ENCODE data around the gene ATP5F1C.
"Not testable (repeated sequence)": the region's sequence is repeated elsewhere in the genome, so short reads cannot be mapped to it uniquely, and the experiment has no call there.

Gene ATP5F1C

DNA sequence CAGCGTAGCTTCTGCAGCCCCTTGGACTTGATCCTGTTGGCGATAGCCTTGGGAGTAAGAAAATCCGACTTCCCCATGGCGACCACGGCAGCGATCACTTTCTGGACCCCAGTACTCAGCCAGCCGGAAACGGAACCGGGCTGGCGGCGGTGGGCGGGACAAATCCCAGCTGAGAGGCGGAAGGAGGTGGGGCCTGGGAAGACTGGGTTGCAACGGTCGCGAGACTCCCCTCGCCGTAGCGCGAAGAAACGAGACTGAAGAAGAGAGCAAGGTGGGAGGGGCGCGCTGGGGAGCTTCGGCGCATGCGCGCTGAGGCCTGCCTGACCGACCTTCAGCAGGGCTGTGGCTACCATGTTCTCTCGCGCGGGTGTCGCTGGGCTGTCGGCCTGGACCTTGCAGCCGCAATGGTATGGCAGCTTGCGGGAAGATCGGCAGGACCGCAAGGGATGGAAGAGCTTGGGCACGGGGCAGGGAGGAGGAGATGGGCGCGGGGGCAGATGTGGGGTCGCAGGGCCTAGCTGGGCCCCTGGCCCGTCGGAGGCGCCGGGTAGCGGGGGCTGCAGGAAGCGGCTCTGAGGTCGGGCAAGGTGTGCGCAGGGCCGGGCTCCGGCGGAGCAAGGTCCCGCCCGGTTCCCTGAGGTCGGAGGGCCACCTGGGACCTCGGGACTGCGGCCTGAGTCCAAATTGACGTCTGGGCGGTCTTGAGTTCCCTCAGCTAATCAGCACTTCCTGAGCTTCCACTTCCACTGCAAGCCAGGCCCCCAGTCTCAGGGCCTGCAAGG lies at the start of gene ATP5F1C, which contains the start of gene KIN:
Gene ATP5F1C (plus strand): TSS at position 321 of the 782 bp plus-strand sequence. CDS start 31 bp downstream, at position 352.
Gene KIN (minus strand): TSS at position 137 of the 782 bp plus-strand sequence. CDS start 60 bp downstream, at position 77.
- peak; percentile 96 to 97 for DNase-seq

DNA sequence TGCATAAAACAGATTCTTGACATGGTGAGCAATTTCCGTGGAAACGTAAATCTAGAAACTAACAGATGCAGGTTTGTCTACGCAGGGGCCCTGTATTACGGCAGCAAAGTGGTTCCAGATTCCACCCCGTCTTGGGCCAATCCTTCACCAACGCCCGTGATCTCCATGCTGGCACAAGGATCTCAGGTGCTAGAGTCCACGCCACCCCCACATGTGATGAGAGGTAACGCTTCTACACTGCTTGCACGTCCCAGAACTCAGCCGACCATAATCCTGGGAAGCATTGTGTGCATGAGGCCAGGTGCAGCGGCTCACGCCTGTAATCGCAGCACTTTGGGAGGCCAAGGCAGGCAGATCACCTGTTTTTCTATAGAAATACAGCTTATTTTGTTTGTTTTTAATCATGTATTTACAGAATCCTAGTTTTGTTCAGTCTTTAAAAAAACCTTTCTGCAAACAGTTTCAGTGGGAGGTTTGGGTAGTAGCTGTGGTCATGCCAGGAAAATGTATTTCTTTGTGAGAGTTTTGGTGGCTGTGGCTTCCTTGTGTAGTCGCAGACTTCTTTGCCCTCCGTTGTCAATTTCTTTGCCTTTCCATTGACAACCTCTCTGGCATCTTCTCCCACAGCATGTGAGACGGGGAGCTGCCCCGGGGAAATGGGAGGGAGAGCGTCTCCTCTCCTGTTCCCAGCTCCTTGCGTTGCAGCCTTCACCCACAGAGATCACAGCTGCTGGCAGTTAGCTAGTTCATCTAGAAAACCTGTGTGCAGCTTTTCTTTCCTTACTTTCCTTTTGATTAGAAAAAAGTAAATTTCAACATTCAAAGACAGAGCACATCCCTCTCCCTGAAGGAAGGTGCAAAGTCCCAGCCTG lies 49.2 kb upstream of the ATP5F1C start:
- no peak for DNase-seq

DNA sequence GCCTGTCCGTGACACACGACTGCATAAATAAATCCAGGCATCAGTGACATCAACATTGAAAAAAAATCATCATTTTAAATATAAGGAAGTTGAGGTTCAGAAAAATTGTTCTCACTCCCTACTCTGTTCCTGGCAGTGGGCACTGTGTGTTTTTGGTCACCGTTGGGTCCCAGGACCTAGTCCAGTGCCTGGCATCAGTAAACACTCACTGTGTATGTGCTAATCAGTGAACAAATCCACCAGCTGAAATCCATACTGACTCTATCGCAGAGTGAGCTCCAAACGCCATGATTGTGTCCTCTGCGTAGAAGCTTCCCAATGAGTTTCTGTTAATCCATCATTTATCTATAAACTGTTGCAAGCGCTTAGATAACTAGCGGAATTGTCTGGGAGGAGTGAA lies 43.7 kb upstream of the ATP5F1C start:
- DNase-seq, result no peak

DNA sequence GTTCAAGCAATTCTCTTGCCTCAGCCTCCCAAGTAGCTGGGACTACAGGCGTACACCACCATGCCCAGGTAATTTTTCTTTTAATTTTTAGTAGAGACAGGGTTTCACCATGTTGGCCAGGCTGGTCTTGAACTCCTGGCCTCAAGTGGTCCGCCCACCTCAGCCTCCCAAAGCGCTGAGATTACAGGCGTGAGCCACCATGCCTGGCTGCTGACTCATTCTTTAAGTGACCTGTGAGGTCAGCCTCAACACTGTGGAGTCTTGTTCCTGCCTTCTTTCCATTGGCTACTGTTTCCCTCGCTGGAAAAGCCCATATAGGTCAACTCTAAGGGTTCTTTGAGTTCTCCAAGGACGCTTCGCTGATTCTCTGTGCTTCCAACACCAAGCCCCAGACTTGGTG lies 39.3 kb upstream of the ATP5F1C start:
- not testable (repeated sequence) for DNase-seq

DNA sequence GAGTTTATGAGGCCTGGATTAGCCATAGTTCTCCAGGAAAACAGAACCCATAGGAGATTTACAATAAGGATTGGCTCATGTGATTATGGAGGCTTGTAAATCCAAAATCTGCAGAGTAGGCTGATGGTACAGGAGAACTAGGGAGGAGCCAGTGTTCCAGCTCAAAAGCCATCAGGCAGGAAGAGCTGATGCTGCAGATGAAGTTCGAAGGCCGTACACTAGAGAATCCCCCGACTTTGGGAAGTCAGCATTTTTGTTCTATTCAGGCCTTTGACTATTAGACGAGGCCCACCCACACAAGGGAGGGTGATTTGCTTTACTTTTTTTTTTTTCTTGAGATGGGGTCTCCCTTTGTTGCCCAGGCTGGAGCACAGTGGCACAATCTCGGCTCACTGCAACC lies 37.8 kb upstream of the ATP5F1C start:
- no peak for DNase-seq

DNA sequence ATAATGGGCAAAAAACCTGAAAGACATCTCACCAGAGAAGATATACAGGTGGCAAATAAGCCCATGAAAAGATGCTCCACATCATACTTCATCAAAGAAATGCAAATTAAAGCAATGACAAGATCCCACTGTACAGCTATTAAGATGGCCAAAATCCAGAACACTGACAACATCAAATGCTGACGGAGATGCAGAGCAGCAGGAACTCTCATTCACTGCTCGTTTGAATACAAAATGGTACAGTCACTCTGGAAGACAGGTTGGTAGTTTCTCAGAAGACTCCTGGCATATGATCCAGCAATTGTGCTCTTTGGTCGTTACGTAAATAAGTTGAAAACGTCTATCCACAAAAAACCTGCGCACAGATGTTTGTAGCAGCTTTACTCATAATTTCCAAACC lies 35.7 kb upstream of the ATP5F1C start:
- no peak for DNase-seq

DNA sequence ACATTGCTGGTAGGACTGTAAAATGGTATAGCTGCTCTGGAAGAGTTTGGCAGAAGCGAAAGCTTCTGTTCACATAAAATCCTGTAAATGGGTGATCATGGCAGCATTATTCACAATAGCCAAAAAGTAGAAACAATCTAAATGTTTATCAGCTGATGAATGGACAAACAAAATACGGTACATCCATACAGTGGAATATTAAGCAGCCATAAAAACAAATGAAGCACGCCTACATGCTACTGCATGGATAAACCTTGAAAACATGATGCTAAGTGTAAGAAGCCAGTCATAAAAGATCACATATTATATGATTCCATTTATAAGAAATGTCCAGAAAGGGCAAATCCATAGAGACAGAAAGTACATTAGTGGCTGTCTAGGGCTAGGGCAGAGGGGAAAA lies 32.9 kb upstream of the ATP5F1C start:
- DNase-seq, result no peak

DNA sequence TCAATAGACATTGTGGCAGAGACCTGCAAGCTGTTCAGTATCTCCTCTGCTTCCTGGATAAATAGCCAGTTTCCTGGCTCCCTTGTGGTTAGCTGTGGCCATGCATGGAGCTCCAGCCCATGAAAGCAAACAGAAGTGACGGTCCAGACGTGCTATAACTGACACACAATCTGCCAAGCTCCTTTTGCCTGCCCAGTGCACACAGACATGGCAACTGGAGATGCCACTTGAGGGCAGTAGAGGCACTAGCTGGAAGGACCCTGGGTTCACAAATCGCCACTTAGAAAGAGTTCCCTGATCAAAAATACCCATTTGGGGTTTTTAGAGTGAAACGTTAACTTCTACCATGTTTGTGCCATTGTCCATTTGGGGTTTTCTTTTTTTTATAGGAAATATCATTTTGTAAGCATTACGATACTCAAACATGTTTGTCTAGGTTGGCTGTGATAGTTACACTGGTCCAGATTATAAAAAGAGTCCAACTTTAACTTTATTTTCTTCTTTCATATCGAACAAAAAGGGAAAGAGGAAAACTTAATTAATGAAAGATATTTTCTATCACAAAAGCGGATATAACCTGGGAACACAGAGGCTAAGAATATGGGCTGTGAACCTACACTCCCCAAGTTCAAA lies 31.5 kb upstream of the ATP5F1C start:
- DNase-seq, result peak in 1 of 2 donors; percentile 7

DNA sequence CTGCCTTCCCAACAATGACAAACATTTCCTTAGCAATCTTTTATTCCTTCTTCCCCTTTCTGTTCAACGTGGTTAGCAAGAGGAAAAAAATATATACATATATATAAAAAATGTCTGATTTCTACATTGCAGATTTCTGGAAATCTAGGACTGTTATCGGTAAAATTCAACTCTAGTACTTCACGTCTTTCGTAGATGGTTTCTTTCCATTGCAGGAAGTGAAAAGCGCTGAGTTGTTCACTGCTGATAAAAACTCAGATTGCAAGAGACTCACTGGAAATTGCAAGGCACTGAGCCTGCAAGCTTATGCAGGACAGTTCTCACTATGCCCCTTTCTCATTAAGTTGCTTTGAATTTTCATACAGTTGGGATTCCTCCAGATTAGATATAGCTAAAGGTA lies 24.0 kb upstream of the ATP5F1C start:
- DNase-seq, result no peak

DNA sequence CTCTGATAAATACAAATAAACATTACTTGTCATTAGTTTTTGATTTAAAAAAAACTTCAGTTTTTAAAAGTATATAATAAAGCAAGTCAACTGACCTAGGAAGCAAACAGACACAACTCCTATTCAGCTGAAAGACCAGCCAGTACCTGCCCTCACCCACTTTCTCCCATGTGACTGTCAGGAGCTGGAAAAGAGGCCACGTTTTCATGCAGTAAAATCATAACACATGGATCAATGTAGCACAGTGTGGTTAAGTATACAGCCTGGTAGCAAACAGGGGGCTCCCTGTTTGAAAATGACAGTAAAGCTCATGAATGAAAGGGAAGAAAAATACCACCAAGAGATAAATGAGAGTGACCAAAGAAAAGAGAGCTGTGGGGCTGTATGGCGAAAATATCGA lies 21.7 kb upstream of the ATP5F1C start:
- DNase-seq, result no peak

DNA sequence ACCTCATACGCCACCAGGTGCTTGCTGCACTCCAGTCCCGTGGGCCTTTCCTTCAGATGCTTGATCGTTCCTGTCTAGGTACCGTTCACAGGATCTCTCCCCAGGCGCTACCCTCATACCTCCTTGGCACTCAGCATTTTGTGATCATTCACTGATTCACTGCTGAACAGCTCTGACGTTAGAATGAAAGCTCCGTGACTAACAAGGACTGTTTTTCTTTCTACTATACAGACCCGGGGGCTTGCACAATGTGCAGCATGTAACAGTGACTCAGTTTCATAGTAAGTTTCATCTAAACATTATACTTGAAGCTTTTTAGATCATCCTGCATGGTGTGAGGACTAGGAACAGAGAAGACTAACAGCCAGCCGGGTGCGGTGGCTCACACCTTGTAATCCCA lies 20.8 kb upstream of the ATP5F1C start:
- DNase-seq, result no peak

DNA sequence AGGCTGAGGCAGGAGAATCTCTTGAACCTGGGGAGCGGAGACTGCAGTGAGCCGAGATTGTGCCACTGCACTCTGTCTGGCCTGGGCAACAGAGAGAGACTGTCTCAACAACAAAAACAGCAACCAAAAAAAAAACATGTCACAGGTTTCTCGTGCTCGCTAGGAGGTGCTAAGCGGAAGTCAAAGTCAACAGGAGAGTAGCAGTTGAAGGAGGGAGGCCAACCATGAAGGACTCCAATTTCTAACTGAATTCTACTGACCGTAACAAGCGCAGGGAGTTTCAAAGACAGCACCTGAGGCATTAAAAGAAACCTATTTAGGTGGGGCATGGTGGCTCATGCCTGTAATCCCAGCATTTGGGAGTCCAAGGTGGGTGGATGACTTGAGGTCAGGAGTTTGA lies 19.6 kb upstream of the ATP5F1C start:
- DNase-seq, result no peak

DNA sequence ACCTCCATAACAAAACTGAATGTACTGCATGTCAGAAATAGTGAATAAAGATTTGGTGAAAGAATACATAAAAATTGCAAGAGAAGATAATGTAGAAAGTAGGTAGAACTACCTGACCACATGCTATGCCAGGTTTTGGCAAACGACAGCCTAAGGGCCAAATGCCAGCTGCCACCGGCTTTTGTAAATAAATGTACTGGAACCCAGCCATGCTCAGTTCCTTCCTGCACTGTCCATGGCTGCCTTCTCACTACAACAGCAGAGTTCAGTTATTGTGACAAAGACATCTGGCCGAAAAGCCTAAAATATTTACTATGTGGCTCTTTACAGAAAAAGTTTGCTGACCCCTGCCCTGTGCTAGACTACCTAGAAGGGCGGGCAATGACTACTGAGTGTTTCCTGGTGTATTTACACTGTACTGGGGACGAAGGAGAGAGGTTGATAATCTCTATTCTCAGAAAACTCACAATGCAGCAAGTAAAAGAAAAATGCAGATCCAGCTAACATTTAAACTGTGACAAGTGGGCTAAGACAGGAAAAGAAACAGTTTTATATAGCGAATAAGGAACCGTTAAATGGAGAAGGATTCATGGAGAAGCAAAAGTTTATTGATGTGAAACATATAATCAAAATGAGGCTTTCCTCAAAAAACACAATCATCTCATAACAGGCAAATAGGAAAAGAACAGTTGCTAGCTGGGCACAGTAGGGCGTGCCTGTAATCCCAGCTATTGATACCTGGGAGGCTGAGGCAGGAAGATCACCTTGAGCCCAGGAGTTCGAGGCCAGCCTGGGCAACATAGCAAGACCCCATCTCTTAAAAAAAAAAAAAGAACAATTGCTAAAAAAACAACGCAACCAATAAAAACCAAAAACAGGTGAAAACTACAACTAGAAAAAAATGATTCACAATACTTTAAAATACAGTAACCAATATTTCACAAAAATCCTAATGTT lies 13.9 kb upstream of the ATP5F1C start:
- DNase-seq, result no peak

DNA sequence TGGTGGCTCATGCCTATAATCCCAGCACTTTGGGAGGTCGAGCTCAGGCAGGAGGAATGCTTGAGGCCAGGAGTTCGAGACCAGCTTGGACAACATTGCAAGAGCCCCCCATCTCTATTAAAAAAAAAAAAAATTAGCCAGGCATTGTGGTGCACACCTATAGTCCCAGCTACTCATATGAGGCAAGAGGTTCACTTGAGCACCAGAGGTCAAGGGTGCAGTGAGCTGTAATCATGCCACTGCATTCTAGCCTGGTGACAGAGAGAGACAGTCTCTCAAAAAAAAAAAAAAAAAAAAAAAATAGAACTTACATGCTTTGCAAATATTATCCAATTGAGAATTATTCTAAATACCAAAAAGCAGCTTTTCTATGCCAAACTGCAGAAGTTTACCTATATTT lies 11.2 kb upstream of the ATP5F1C start:
- no peak for DNase-seq

DNA sequence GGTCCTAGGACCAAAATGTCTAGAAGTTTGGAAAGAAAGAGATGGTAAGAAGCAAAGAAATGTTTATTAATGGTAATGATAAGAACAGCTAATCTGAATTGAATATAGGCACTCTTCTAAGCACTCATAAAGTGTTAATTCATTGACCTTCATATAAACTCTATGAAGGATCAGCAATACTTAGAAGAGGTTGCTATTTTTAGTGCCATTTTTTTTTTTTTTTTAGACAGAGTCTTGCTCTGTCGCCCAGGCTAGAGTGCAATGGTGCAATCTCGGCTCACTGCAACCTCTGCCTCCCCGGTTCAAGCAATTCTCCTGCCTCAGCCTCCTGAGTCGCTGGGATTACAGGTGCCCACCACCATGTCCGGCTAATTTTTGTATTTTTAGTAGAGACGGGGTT lies 5.8 kb upstream of the ATP5F1C start:
- DNase-seq, result not testable (repeated sequence)

DNA sequence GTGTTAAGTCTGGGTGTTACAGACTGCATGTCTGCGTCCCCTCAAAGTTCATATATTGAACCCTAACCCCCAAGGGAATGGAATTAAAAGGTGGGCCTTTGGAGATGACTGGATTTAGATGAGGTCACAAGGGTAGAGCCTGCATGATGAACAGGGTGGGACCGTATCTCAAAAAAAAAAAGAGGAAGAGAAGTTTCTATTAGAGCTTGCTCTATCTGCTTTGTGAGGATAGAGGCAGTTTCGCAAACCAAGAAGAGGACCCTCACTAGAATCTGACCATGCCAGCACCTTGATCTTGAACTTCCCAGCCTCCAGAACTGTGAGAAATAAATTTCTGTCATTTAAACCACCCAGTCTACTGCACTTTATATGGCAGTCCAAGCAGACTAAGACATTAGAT lies 1.5 kb upstream of the ATP5F1C start:
- DNase-seq, result no peak

DNA sequence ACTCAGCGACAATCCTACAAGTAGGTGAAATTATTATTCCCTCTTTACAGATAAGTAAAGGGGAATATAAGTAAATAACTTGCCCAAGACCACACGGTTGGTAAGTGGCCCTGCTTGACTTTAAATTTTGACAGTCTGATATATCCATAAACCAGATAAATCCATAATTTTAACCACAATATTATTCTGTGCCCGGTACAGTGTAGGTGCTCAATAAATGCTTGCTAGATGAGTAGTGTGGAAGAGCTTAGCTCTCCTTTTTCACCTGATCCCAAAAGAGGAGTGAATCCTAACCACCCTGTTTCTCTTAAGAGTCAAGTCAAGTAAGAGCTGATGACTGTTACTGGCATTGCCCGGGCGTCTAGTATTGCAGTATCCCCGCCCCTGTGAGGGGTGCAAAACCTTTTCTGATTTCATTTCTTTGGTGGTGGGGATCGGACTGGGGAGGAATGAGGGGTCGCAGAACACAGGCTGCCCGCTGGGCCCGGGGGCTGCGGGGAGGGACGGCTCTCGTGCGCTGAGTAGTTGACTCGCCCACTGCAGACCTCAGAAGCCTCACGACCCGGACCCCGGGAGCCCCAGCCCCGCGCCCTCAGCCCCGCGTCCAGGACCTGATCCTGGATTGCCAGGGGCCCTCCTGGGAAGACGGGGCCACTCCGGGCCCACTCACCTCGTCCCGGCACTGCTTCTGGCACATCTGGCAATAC lies 674 bp upstream of the ATP5F1C start:
- DNase-seq, result no peak

DNA sequence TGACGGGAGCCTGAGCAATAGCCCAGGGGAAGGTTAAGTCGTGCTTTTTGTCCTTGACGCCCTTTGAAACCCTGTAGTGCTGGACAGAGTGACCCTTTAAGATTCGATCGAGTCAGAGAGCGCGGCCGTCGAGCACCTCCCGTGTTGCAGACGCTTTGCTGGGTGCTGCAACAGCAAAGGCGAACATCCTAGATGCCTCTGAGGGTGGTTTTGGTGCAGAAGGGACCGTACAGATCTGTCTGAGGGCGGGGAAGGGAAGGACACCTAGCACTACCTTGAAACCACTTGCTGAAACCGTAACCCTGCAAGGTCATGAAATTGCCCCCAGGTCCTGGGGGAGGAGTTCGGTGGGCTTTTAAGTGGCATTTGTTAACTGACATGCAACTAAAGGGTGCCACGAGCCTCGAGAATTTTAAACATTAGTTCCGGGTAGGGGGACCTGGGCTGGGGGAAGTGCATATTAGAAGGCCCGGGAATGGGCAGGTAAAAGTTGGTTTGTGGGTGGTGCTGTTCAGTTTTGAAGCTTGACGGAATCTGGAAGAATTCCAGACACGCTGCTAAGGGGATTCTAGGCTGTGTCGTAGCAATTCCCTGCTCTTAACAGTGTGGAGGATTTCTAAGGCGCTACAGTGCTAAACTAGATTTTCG lies 786 bp downstream of the ATP5F1C start:
- DNase-seq, result no peak

DNA sequence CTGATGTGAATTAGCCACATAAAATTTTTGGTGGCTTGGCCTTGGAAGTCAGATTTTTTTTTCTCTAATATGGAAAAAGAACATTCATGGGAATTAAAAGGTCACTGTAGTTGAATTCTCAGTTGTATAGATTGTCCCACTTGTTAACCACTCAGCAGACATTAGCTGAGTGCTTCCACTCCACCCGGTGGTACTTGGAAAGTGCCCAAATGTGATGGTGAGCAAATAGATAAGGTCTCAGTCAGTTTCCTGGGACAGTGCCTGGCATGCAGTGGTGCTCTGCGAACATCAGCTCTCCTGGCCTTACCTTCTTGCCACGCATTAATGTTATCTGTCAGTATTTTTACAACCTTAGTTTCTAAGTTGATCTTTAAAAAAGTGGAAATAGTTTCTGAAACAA lies 1.4 kb downstream of the ATP5F1C start:
- DNase-seq, result no peak

DNA sequence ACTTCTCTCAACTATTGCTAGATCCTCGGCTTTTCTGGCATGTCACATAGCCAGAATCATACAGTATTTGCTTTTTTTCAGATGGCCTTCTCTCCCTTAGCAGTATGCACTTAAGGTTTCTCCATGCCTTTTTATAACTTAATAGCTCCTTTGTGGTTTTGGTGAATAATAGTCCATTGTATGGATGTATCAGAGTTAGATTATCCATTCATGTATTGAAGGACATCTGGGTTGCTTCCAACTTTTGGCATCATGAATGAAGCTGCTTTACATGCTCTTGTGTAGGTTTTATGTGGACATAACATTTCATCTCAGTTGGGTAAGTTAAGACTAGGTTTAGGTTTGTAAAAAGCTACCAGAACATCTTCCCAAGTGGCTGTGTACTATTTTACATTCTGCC lies 4.6 kb downstream of the ATP5F1C start:
- no peak for DNase-seq
